ENCODE results near the gene ZFHX3.
A peak's percentile ranks its signal among the peaks of the same experiment; 100 is the strongest.

The ZFHX3 gene

DNA sequence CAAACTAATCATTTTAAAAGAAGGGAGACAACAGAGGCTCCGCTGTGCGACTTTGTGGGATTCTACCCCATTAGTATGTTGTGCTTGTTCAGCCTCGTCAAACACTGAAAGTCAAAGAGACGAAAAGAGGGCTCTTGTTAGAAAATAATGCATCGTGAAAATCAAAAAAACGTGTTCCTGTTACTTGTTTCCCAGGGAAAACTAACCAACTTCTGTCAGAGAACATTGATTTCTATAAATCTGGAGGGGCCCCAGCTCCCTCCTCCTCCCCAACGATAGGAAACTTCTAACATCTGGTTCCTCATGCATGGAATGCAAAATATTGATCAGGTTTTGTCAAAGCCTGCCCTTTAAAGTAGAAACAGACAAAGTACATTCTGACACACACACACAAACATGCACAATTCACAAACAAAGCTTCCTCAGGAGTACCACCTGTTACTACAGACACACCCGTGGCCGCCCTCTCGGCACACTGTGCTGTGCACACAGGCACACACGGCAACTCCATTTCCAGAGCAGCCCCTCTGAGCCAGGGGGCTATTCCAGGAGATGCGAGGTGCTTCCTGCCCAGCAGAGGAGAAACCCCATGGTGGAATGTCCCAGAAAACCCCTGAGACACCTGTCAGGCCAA lies 151.3 kb downstream of the ZFHX3 start:
- H3K36me3 ChIP-seq = no peaks in the 10 kb centered on the region
- intact Hi-C loops (cut with DNase I; ENCODE audit: low total_unique reads) = no loop called here
- H3K9me3 ChIP-seq = no peaks in the 10 kb centered on the region
- H3K4me3 ChIP-seq = no peak overlapping the region
- no peaks in the 10 kb centered on the region for H3K27me3 ChIP-seq
- peaks cover 0 to 74% (median 38%) of the 10 kb centered on the region in 4 donors for H3K4me1 ChIP-seq
- TF ChIP-seq, protein P1, sequence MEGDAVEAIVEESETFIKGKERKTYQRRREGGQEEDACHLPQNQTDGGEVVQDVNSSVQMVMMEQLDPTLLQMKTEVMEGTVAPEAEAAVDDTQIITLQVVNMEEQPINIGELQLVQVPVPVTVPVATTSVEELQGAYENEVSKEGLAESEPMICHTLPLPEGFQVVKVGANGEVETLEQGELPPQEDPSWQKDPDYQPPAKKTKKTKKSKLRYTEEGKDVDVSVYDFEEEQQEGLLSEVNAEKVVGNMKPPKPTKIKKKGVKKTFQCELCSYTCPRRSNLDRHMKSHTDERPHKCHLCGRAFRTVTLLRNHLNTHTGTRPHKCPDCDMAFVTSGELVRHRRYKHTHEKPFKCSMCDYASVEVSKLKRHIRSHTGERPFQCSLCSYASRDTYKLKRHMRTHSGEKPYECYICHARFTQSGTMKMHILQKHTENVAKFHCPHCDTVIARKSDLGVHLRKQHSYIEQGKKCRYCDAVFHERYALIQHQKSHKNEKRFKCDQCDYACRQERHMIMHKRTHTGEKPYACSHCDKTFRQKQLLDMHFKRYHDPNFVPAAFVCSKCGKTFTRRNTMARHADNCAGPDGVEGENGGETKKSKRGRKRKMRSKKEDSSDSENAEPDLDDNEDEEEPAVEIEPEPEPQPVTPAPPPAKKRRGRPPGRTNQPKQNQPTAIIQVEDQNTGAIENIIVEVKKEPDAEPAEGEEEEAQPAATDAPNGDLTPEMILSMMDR (IDR thresholded peaks at IDR 0.05) = no peak
- DNase-seq = peak in 1 of 2 donors; percentile 51
- peak overlapping the region; percentile 72 to 76 for H3K27ac ChIP-seq

DNA sequence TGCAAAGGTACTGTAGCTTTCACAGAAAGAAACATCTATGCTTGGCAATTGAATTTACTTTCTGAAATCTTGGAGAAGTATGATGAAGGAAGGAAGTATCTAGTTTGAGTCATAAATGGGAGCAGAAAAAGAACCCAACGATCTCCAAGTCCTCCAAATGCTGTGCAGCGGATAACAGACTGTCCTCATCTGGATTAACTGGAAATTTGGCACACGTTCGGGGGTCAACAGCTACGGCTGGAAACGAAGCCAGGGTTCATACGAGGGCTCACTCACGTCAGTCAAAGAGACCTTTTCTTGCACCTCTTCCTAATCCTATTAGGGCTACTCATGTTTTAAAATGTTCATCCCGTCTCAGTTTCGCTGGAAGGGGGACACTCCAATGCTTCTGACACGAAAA lies 152.0 kb downstream of the ZFHX3 start:
- no peak overlapping the region for H3K4me3 ChIP-seq

DNA sequence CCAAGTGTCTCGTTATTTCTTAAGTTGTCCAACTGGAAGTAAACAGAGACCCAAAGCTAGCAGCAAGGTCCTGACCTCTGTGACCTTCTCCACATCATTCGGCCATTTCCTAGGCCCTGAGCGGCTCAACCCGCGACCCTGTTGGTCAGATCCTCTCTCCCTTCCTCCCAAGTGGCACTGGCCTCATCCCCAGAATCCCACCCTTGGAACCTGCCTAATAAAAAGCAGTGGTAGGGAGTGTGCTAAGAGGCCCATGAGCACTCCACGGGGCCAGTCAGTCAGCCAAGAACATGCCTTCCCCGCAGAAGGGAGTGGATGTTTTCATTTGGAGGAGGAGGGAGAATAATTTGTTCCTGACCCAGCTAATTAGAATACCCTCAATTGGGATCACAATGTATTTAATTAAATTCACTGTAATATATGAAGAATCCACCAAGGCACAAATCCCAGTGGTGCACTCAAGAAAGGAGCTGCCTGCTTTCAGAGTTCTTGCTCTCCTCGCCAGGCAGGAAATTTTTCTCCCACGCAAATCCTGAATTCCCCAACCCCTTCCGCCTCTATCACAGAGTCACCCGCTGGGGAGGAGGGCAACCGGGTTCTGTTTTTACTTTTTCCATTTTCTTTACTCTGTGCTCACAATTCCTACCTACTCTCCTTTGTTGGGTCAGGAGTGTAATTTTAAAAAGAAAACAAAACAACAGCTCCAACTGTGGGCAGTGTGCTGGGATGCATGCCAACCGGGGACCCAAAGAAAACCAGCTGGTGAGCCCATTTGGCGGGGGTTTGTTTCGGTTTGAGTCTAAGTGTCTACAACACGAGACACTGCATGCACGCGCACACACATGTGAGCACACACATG lies 153.4 kb downstream of the ZFHX3 start:
- peak overlapping the region; percentile 72 to 76 for H3K27ac ChIP-seq
- TF ChIP-seq, protein P1 (IDR thresholded peaks at IDR 0.05) = no peak
- H3K36me3 ChIP-seq = peaks cover 2 to 4% (median 3%) of the 10 kb centered on the region in 3 donors
- intact Hi-C loops (cut with DNase I; ENCODE audit: low total_unique reads) = no loop called here
- no peaks in the 10 kb centered on the region for H3K9me3 ChIP-seq
- no peaks in the 10 kb centered on the region for H3K27me3 ChIP-seq
- DNase-seq = peak in 1 of 2 donors; percentile 74
- H3K4me3 ChIP-seq = peak overlapping the region in 1 of 2 donors; percentile 17
- peaks cover 0 to 86% (median 41%) of the 10 kb centered on the region in 4 donors for H3K4me1 ChIP-seq

More for the DNA sequence above, 152.0 kb downstream of the ZFHX3 start:
- H3K4me1 ChIP-seq = peaks cover 0 to 80% (median 40%) of the 10 kb centered on the region in 4 donors
- intact Hi-C loops (cut with DNase I; ENCODE audit: low total_unique reads) = no loop called here
- no peaks in the 10 kb centered on the region for H3K9me3 ChIP-seq
- H3K36me3 ChIP-seq = no peaks in the 10 kb centered on the region
- TF ChIP-seq, protein P1 (IDR thresholded peaks at IDR 0.05) = no peak
- H3K27ac ChIP-seq = peak overlapping the region; percentile 72 to 76
- peak in 1 of 2 donors; percentile 68 for DNase-seq
- no peaks in the 10 kb centered on the region for H3K27me3 ChIP-seq

DNA sequence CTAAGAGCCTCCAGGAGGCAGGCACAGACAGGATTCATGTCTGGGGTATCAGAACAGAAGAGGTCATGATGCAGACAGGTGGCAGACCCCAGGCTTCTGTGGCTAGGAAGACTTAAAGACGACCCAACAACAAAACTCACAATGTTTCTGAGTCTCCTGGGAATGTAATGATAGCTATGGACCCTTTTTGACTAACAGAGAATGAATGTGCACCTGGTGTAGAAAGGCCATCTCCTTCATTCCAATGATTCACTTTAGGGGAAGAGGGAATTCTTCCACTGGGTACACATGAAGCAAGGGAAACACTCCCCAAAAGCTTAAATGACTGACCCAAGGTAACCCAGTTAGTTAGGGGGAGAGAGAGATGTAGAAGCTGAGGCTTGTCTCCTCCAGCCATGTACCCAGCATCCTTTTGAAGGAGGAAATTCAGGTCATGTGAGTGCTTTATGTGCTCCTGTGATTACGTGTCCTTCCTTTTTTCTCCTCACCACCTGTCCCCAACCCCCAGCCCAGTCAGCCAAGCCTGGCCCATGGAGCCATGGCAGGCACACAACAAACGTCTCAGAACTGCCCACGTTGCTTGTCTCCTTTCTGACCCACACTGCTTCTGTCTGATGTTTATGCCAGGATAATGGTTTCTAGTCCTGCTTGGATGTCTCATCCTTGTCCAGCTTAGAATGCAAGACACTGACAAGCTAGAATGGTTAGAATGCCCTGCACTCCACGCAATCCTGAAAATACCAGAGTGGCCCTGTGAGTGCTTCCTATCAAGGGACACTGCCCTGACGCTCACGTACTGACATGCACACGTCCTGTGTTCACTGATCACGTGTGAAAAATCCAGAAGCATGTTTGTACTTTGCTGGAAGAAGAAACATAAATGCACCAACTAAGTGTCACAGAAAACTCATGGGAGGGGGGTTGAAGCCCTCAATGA lies 156.4 kb downstream of the ZFHX3 start:
- H3K27ac ChIP-seq = peak overlapping the region; percentile 22 to 76

More for the DNA sequence above, 156.4 kb downstream of the ZFHX3 start:
- H3K27me3 ChIP-seq = no peaks in the 10 kb centered on the region
- peaks cover 0 to 71% (median 38%) of the 10 kb centered on the region in 4 donors for H3K4me1 ChIP-seq
- TF ChIP-seq, protein P1 (IDR thresholded peaks at IDR 0.05) = no peak
- peaks cover 32 to 33% (median 33%) of the 10 kb centered on the region in 3 donors for H3K36me3 ChIP-seq
- DNase-seq = peak in 1 of 2 donors; percentile 54
- H3K4me3 ChIP-seq = no peak overlapping the region
- intact Hi-C loops (cut with DNase I; ENCODE audit: low total_unique reads) = no loop called here
- H3K9me3 ChIP-seq = no peaks in the 10 kb centered on the region
